ENCODE measurements around the gene C1orf94.

Gene C1orf94

GRCh38 chr1:34250342-34250741 is 73.6 kb downstream of the C1orf94 start:
- in situ Hi-C loops (cut with MboI; ENCODE audit: low sequenced_read_pairs), result no loop called here

DNA sequence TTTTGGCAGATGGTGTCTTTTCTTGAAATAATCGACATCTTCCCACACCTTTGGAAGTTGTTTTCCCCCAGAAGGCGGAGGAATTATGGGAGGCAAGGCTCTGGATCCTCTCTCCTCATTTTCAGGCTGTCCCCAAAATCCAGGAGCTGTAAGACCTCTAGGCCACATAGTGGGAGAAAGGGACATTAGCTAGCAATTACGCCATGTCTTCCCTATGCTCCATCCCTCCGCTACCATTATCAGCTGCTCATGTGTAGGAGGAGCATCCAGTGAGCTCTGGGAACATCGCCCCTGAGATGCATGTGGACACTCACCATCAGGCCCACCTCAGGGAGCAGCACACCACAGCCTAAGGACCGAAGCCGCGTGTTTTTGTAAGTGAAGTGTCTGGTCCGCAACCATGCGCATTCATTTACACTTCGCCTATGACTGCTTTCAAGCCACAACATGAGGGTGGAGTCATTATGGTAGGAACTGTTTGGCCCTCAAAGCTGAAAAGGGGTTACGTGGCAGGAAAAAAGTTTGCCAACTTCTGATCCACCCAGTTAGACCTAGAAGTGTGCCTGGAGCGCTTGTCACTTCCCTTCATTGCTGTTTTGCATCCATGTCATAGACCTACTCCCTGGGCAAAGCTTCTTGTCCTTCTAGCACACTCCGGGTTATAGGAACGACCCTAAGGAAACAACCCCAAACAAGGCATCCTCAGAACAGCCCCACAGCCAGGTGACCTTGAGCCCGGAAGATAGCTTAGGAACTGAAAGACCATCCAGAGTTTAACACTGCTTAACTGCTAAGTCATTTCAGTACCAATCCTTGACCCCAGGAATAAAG is 85.5 kb downstream of the C1orf94 start:
- in situ Hi-C loops (cut with MboI; ENCODE audit: low sequenced_read_pairs), result no loop called here

DNA sequence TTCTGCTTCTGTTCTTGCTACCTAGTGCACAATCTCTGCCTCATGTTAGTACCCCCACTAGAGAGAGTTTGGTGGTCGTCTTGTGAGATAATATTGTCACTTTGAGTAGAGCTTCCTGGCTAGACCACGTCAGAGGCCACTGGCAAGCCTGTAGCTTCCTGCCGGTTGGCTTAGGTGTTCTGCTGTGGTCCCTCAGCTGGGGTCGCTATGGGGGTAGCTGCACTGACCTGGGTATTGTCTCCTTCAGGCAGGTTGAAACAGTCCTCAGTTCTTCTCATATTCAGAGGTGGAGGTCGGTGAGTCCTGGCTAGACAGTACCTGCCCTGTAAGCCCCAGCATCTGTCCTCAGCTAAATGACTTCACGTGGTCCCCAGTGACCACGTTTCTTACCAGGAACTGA is 86.2 kb downstream of the C1orf94 start:
- in situ Hi-C loops (cut with MboI; ENCODE audit: low sequenced_read_pairs), result no loop called here

GRCh38 chr1:34263406-34263805 is 86.7 kb downstream of the C1orf94 start:
- in situ Hi-C loops (cut with MboI; ENCODE audit: low sequenced_read_pairs), result no loop called here

DNA sequence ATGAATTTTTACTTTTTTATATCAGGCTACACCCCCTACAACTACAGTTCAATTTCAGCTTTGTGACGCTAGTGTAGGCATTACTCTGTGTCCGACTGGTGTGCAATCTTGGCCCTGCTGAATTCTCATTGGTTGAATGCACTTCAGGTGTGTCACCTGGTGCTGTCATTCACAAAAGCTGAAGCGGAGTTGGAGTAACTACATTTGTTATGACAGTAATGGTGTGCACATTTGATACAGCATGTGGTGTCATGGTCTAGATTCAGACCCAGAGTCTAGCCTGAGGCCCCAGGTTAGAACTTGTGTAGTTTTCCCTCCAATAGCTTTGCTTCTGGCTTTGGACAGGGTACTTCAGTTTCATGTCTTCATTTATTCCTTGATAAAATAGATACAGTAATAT is 88.7 kb downstream of the C1orf94 start:
- in situ Hi-C loops (cut with MboI; ENCODE audit: low sequenced_read_pairs), result no loop called here

GRCh38 chr1:34266127-34266951 is 89.6 kb downstream of the C1orf94 start:
- in situ Hi-C loops (cut with MboI; ENCODE audit: low sequenced_read_pairs), result no loop called here

- in situ Hi-C loops (cut with MboI; ENCODE audit: low sequenced_read_pairs), result no loop called here
These were observed 90.6 kb downstream of the C1orf94 start for GRCh38 chr1:34267326-34267725.

GRCh38 chr1:34268311-34268954 is 91.7 kb downstream of the C1orf94 start:
- in situ Hi-C loops (cut with MboI; ENCODE audit: low sequenced_read_pairs), result no loop called here

All from hTERT RPE-1 (cell line).